ENCODE results near the gene LPIN3.

Gene LPIN3

DNA sequence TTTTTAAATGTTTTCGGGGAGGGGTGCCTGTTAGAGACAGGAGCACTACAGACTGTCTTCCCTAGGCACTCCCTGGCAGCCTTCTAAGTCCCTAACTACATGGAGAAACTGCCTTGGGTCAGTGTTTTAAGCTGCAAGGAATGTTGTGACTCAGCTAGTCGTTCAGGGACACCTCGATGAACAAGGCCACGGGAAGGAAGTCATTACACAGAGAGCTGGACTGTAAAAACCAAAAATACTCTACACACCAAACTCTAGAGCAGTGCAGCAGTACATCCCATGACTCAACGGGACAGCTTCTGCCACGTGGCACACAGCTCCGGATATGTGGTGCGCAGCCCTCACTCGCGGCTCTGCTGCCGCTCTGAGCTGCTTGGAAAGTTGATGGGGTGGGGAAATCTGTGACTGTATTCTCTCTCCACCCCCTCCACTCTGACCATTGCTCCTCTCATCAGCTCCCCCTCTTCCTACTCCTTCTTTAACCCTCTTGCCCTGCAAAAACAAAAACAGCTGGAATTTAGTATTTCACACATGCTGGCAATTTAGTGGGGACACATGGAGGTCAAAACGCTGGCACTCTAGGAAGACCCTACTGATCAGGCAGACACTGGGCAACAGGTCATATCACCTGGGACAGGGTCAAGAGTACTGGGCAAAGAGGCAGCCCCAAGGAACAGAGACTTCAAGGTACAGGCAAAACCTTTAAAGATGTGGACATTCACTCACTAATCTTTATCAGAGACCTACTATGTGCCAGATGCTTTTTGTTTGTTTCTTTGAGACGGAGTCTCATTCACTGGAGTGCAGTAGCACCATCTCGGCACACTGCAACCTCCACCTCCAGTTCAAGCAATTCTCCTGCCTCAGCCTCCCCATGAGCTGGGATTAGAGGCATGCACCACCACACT, 10.9 kb upstream of the LPIN3 start:
- H3K4me3 ChIP-seq (replicated peaks; ENCODE audit: low read depth, low read length) = no peak overlapping the region
- peak; percentile 45 for DNase-seq (ENCODE audit: extremely low read depth, insufficient read length)
- TF ChIP-seq, protein P1, sequence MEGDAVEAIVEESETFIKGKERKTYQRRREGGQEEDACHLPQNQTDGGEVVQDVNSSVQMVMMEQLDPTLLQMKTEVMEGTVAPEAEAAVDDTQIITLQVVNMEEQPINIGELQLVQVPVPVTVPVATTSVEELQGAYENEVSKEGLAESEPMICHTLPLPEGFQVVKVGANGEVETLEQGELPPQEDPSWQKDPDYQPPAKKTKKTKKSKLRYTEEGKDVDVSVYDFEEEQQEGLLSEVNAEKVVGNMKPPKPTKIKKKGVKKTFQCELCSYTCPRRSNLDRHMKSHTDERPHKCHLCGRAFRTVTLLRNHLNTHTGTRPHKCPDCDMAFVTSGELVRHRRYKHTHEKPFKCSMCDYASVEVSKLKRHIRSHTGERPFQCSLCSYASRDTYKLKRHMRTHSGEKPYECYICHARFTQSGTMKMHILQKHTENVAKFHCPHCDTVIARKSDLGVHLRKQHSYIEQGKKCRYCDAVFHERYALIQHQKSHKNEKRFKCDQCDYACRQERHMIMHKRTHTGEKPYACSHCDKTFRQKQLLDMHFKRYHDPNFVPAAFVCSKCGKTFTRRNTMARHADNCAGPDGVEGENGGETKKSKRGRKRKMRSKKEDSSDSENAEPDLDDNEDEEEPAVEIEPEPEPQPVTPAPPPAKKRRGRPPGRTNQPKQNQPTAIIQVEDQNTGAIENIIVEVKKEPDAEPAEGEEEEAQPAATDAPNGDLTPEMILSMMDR (IDR thresholded peaks at IDR 0.05; ENCODE audit: insufficient read depth, low read length, poor library complexity, severe bottlenecking) = no peak
- no peaks in the 10 kb centered on the region for H3K36me3 ChIP-seq (ENCODE audit: control insufficient read depth, insufficient read depth, low read length)
- H3K27me3 ChIP-seq (replicated peaks; ENCODE audit: control insufficient read depth, insufficient read depth, low read length) = no peaks in the 10 kb centered on the region

DNA sequence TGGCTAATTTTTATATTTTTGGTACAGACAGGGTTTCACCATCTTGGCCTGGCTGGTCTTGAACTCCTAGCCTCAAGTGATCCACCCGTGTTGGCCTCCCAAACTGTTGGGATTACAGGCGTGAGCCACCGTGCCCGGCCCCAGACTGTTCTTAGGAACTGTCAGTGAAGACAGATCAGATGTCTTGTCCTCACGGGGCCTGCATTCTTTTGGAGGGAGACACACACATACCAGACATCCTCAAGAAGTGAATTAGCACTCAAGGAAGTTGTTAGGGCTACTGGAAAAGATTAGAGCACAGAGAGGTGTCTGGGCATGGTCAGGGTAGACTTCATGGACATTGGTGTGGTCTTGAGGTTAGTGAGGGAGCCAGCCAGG, 10.3 kb upstream of the LPIN3 start:
- H3K36me3 ChIP-seq (ENCODE audit: control insufficient read depth, insufficient read depth, low read length) = no peaks in the 10 kb centered on the region
- no peak overlapping the region for H3K4me3 ChIP-seq (replicated peaks; ENCODE audit: low read depth, low read length)
- H3K27me3 ChIP-seq (replicated peaks; ENCODE audit: control insufficient read depth, insufficient read depth, low read length) = no peaks in the 10 kb centered on the region
- no peak for DNase-seq (ENCODE audit: extremely low read depth, insufficient read length)
- TF ChIP-seq, protein P1 (IDR thresholded peaks at IDR 0.05; ENCODE audit: insufficient read depth, low read length, poor library complexity, severe bottlenecking) = no peak

GRCh38 chr20:41330941-41331340, 9.7 kb upstream of the LPIN3 start:
- TF ChIP-seq, protein P1 (IDR thresholded peaks at IDR 0.05; ENCODE audit: insufficient read depth, low read length, poor library complexity, severe bottlenecking) = no peak
- no peak overlapping the region for H3K4me3 ChIP-seq (replicated peaks; ENCODE audit: low read depth, low read length)
- H3K27me3 ChIP-seq (replicated peaks; ENCODE audit: control insufficient read depth, insufficient read depth, low read length) = no peaks in the 10 kb centered on the region
- DNase-seq (ENCODE audit: extremely low read depth, insufficient read length) = no peak
- no peaks in the 10 kb centered on the region for H3K36me3 ChIP-seq (ENCODE audit: control insufficient read depth, insufficient read depth, low read length)

DNA sequence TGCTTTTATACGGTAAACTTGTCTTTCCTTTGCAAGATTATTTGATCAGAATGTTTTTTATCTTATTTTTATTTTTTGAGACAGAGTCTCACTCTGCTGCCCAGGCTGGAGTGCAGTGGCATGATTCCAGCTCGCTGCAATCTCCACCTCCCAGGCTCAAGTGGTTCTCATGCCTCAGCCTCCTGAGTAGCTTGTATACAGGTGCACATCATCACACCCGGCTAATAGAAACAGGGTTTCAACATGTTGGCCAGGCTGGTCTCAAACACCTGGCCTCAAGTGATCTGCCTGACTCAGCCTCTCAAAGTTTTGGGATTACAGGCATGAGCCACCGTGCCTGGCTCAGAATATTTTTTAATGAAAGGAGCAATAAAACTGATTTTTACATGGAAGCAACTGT, 8.9 kb upstream of the LPIN3 start:
- H3K27me3 ChIP-seq (replicated peaks; ENCODE audit: control insufficient read depth, insufficient read depth, low read length) = no peaks in the 10 kb centered on the region
- H3K36me3 ChIP-seq (ENCODE audit: control insufficient read depth, insufficient read depth, low read length) = no peaks in the 10 kb centered on the region
- DNase-seq (ENCODE audit: extremely low read depth, insufficient read length) = no peak
- TF ChIP-seq, protein P1 (IDR thresholded peaks at IDR 0.05; ENCODE audit: insufficient read depth, low read length, poor library complexity, severe bottlenecking) = no peak
- H3K4me3 ChIP-seq (replicated peaks; ENCODE audit: low read depth, low read length) = no peak overlapping the region

DNA sequence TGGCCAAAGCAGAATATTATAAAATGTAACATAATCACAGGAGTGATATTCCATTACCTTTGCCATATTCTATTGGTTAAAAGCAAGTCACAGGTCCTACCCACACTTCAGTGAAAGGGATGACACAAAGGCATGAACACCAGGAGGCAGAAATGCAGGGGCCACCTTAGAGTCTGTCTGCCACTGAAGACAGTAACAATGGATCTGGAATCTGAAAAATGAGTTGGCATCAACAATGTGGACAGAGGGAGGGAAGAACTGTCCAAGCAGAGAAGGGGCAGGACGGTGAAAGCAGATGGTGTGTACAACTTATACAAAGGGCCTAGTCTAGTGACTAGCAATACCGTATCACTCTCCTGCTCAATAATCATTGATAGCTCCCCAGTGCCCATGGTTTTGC, 6.6 kb upstream of the LPIN3 start:
- no peak overlapping the region for H3K4me3 ChIP-seq (replicated peaks; ENCODE audit: low read depth, low read length)
- DNase-seq (ENCODE audit: extremely low read depth, insufficient read length) = no peak
- TF ChIP-seq, protein P1 (IDR thresholded peaks at IDR 0.05; ENCODE audit: insufficient read depth, low read length, poor library complexity, severe bottlenecking) = no peak
- no peaks in the 10 kb centered on the region for H3K36me3 ChIP-seq (ENCODE audit: control insufficient read depth, insufficient read depth, low read length)
- H3K27me3 ChIP-seq (replicated peaks; ENCODE audit: control insufficient read depth, insufficient read depth, low read length) = no peaks in the 10 kb centered on the region

Measured in GM06990 (cell line).